Stimulated activated CD4-positive, alpha-beta T cell treated with anti-CD3 and anti-CD28 coated beads, Interleukin-1b, Interleukin-23, amount 100 ng/mL, for 48 hours (primary cell): ENCODE data around the gene BIN1.

Experiments
- DNase-seq: peaks from one replicate; pipeline ENCODE4 v3.0.0-alpha.2; 2020

BIN1 gene

DNA sequence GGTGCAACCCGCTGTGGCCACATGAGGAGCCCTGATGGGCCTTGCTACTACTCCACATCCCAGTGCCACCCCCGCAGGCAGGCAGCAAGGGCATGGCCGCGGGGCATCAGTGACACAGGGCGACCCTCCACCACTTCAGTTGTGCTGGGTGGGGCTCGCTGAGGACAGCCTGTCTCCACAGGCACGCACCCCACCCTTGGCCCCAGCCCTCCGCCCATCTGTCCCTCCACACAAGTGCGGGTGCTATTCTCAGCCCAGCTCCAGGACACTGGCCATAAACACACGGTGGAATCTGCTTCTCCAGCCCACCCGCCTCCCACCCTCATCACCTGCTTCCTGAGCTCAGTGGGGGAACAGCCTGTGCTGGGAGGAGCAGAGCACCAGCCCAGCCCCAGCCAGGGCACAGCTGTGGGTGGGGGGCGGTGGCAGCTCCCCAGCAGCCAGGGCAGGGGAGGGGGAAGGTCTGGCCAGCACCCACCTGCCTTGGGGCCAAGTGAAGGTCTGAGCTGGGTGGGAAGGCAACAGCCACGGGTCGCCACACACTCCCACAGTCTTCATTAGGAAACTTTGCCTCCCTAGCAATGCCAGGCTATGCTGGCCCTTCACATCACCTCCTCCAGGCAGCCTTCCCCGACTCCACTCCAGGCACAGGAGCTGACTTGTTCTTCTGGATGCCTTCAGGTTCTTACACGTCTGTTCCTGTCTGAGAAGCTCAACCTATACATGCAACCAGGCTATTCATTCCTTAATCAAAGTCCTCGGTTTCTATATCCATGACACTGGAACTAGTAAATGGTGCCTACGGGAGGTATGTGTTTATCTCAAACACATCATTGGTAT lies 16.5 kb downstream of the BIN1 start:
- DNase-seq: no peak

DNA sequence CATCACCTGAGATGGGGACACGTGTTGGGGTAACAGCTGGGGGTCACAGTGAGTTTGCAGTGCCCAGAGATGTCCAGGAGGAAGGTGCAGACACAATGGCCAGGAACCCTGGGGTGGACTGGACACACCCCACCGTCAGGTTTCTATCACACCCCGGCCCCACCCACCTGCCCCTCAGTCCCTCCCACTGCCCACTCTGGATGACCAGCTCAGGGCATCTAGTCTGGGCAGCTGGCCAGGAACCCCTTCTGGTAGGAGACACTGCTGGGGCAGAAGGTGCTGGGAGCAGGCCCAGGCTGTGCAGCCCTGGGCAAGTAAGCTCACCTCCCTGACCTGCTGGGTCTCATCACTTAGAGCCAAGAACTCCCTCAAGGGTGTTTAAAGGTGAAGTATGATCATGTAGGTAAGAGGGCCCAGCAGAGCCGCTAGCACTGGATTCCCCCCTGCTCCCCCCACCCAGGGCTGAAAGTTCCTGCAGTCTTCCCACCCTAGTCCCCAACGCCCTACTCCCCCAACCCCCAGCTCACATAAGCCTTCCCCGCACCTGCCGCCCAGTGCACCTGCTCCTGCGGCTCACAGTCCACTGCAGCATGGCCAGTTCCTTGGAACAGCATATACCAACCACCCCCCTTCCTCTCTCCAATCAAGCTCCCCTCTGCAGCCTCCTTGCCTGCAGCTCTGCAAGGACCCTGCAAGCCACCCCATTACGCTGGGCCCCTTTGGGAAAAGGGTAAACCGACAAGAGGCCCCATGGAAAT lies 17.3 kb downstream of the BIN1 start:
- DNase-seq: no peak

DNA sequence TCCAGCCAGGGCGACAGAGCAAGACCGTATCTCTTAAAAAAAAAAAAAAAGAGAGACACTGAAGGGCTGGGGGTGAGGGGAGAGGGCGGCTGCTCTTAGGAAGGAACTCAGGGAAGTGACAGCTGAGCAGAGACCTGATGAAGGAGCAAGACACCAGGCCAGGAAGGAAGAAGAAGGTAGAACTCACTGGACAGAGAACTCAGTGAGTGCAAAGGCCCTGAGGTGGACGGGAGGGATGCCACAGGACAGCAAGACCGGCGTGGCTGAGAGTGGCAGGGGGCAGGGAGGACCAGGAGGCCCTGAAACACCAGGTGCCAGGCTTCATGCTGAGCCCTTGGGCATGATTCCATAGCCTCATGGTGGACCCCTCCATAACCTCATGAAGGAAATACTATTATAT lies 18.2 kb downstream of the BIN1 start:
- no peak for DNase-seq

DNA sequence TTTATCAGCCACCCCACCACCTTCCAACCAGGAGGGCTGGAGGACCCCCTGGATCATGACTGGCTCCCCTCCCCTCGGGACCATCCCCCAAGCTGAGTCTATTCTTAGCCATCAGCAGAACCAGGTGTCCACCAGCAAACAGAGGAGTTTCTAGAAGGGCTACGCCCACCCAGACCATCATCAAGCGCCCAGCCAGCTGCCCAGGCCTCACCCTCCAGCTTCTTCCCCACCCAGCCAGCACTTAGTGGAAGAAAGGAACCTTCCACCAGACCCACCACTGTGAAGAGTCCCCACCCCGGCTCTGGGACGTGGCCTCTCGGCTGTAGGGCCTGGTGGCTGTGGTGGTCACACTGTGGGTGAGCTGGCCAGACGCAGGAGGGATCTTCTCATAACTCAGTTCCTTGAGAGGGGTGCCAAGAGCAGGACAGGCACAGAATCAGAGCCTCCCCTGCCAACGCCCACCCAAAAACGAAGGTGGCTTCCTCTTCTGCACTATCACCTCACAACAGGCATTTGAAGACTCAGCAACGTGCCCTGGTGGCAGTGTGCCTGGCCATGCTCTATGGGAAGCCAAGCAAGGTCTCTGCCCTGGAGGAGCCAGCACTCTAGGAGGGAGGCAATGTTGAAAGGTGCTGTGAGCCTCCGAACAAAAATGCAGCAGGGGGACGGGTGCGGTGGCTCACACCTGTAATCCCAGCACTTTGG lies 19.0 kb downstream of the BIN1 start:
- no peak for DNase-seq

DNA sequence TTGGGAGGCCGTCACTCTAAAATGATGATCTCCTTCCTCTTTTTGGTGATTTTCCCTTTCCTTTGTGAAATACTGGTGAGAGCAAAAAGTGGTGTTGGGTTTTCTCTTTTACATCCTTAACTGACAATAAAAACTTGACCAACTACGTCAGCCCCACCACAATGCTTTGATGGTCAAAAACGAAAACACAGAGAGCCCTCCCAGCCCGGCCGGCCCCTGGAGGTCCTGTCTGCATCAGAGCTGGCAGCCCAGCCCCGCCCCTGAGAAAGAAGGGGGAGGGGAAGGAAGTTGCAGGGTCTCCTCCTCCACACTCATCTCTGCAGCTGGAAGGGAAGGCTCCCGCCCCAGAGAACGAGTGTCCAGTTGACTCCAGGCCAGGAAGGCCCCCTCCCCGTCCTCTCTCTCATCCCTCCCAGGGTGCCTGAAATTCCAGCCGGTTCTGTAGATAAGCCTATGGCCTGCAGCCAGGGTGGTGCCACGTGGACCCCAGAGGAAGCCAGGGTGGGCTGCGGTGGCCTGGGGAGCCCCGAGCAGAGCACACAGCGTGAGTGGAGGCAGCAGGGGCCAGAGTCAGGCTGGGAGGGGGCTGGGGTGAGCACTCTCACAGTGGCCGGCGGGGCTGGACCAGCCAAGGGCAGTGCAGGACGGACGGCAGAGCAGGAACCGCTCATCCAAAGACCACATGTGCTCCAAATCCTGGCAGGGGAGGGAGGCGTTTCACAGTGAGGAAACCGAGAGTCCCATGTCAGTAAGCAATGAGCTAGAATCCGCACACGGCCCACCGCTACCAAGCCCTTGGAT lies 19.8 kb downstream of the BIN1 start:
- DNase-seq: no peak

DNA sequence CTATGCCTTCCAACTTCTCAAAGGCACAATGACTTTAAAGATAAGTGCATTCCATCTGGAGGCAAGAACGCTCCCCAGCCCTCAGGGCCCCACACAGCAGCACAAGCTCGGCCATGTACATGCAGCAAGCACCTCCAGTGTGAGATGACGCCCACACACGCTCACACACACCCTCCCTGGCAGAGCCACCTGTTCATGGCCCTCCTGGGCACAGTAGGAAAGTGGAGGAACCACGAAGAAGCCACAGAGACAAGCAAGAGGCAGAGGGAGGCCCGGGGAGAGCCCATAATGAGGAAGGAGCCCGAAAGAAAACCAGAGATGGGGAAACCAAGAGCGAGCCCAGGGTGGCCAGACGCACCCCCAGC lies 21.7 kb downstream of the BIN1 start:
- DNase-seq: peak; percentile 30

DNA sequence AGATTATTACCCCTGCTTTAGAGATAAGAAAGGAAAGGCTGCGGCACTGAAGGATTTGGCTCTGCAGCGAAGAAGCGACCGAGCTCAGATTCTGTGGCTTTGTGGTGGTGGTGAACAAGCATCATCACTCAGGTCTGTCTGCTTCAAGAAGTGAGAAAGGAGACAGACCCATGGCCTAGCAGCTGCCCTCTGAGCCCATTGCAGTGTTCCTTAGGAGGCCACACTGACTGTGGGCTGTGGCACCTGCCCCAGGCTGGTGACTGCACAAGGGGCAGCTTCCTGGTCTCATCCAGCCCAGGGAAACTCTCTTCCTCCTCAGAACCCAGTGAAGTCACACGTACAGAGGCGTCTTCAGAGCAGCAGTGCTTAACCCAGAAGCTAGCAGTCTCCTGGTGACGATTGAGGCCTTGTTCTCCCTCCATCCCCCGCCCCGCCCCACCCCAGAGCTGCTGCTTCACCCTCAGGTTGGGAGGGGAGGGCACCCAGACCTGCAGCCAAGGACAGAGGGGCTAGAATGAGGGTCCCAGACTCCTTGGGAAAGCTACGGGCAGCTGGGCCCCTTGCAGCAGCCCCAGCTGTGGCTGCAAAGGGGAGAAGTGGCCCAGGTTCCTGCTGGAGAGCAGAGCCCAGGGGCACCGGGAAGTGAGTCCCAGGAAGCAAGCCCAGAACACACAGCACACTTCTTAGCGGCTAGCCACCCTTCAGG lies 22.2 kb downstream of the BIN1 start:
- peak; percentile 35 for DNase-seq

DNA sequence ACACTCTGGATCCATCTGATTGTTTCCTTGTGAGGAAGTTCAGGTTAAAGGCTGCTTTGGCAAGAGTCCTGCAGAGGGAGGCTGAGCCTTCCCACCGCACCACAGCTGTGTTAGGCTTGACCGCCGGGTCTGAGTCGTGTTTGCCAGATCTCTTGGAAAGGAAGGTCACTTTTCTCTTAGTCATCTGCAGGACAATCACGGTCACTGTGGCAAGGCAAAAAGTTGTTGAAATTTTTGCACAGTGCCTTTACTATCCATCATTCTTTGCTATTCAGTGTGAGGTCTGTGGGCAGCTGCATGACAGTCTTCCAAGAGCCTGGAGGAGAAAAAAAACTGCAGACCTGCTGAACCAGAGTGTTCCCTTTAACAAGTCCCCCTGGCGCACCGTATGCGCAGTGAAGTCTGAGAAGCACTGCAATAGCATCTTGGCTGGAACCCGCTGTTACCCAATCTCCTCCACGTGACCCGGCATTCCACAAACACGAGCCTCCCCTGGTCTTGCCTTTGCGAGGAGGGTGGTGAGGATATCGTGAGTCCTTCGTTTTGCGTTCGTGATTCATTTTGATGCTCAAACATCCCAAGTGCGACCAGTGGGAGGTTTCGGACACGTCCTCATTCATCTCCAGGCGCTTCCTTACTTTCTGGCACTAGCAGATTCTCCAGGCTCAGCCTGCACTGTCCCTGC lies 23.0 kb downstream of the BIN1 start:
- no peak for DNase-seq

DNA sequence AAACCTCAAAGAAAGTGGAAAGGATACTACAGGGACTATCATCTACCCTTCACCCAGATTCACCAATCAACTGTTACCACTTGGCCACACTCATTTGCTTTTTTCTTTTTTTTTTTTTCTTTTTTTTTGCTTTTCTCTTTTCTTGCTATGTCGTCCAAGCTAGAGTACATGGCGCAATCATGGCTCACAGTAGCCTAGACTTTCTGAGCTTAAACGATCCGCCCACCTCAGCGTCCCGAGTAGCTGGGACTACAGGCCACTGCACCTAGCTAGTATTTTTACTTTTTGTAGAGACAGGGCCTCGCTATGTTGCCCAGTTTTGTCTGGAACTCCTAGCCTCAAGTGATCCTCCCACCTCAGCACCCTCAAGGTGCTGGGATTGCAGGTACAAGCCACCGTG lies 24.0 kb downstream of the BIN1 start:
- no peak for DNase-seq

DNA sequence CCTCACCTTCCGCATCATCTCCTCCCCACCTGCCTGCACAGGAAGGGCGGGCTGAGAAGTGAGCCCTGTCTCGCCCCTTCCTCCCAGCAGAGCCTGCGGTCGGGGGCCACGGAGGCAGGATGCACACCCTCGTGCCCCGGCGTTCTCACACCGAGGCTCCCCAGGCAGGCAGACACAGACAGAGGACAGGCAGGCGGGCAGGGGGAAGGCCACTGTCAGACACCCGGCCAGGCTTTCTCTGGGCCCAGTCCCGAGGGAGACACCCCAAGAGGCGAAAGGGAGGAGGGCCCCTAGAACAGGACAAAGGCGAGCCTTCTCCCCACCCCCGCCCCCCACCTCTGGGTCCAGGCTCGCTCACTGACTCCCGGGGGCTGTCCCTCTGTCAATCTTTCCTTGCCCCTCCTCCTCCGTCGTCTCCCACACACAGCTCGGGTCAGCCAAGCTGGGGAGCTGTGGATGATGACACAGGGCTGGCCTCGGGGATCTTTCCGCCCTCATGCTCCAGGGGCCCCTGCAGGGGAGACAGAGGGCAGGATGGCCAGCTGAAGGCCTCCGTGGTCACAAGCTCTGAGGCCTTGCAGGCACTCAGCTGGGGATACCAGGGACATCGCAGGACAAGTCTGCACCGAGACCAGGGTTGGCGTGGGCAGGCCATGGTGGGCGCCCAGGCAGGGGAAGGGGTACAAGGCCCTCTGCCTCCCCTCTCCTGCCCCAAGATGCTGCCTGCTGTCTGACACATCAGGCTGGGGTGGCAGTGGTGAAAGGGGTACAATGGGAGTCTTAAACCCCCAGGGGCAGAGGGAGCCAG lies 24.9 kb downstream of the BIN1 start:
- DNase-seq: peak; percentile 64

DNA sequence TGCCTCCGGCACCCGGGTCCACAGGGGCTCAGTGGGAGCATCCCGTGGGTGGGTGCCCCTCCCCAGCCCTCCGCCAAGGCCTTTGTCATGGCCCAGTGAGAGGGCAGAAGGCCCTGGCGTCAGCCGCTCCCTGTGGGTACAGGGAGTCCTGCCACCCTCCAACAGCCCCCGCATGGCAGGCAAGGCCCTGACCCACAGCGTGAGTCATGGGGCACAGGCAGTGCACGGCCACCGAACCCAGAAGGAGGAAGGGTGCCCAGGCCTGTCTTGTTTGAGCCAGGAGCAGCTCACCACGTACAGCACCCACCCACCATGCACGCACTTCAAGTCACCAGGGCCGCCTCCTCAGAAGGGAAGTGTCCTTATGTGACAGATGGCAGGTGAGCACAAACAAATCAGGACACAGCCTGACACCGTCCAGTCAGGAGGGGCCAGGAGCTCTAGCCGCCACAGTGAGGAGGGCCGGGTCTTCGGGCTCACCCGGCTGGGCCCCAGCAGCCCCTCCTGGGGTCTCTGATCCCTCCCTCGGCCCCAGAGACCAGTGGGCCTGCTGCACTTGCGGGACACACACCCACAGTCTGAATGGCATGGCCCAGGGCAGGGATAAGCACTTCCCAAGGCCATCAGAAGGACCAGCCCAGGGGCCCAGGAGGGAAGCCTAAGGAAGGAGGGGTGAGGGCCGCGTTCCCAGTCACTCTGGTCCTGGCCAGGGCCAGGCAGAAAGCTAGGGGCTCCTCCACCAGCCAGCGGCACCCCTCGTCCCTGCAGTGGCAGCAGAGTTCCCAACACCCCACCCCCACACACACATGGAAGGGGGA lies 25.8 kb downstream of the BIN1 start:
- DNase-seq: peak; percentile 65

DNA sequence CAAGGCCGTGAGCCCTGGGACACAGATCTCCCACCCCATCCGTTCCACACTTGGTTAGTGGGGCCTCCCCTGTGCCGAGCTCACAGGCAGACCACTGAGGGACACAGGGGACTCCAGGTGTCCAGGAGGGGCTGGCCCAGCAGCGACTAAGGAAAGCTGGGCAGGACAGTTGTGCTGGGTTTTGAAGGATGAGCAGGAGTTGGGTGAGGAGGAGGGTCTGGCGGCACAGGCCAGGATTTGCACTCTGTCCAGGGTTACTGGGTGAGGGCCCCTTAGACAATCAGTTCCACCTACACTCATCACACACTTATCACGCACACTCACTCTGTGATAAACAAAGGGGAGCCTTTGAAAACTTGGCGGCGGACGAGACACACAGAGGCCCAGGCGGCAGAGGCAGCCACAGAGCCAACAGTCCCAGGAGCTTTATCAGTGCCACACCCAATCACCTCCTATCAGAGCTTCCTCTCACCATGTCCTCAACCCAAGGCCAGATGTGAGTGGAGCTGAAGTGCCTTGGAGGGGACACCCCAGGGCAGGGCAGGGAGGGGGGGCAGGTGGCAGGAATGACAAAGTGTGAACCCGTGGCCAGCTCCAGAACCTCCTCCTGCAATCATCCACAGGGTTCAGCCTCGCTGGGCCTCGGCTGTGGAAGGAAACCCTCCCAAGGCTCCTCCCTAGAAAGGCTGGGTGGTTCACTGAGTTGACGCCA lies 26.6 kb downstream of the BIN1 start:
- peak; percentile 72 for DNase-seq

DNA sequence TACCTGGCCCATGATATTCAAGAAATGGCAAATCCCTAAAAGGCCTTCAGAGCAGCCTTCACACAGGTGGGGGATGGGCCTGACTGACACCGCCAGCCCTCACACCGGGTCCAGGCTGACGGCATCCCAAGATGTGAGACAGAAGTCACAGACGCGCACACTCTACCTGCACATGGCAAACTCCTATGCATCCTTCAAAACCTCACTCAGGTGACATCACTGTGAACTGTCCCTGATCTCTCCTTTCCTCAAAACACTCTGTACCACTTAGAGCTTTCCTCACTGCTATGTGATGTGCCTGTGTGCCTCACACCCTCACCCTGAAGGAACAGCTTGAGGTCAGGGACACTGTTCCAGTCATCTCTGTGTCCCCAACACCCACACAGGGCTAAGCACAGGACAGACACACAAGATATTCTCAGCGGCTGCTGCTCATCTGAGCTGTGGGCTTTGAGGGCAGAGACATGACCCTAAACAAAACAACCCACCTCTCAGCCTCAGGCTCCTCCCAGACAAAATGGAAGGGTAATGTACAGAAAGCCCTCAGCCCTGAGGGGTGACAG lies 27.5 kb downstream of the BIN1 start:
- DNase-seq: peak; percentile 32

DNA sequence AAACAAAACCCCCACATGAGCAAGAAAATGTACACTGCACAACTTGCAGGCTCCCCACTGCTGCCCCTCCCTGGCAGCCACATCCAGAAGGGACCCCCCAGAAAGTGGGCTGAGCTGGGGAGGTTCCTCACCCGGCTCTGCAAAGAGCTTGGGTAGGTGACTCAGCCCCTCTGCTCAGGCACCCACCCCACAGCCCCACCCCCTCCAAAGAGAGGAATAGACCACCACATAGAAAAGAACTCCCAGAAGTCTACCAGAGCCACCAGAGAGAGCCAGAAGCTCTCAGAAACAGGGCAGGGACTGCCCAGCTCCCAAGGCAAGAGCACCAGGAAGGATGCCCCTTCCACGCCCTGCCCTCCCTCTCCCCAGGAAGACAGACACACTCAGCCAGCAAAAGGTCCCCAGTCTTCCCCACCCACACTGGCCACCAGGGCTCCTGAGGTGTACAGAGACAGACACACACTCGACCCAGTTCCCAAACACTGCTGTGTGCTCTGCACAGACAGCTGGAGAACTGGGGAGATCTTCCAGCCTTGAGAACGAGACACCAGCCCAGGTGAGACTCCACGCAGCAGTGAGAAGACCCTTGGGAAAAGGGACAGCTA lies 28.2 kb downstream of the BIN1 start:
- DNase-seq: peak; percentile 20

DNA sequence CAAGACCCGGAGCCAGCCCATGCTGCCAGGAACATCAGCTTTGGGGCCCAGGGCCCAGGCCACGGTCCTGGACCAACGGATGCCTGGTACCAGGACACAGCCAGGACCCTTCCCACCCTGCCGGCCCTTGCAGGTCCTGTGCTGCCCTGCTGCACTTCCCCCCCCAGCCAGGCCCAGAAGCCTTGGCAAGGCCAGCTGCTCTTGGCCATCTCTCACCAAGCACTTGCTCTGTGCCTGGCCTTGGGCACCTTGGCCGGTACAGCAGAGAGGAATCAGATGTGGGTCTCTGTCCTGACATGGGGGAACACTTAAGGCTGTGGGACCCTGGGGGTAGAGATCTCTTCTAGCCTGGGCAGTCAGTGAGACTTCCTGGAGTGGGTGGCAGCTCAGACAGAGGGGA lies 28.9 kb downstream of the BIN1 start:
- DNase-seq: no peak

DNA sequence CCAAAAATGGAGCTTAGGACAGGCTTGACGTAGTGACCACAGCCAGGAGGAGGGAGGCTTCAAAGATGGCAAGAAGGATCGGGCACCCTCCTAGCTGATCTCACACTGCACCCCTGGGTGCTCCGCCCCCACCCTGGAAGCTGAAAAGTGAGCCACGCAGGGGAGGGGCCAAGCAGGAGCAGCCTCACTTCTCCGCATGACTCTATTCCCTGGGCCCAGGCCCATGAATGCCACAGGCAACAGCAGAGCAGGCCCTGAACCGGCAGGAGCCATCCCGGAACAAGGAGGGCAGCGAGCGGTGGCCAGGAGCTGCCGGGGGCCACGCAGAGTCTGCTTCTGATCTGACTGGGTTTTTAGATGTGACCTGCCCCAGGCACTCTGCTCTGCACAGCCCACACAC lies 30.0 kb downstream of the BIN1 start:
- no peak for DNase-seq

DNA sequence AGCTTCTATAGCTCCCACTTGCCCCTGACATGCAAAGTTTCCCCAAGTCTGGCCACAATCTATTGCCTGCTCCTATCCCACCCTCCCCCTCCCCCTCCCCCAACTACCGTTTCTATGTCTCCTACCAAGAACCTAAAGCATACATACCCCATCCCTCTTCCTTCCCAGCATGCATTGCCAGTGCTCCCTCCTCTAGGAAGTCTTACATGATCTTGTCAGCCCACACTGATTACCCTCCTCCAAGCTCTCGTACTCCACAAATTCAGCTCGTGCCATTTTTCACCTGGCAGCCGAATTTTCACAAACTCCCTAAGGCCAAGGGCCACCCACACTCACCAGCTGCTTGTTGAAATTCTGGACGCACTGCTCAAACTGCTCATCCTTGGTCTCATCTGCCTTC lies 30.7 kb downstream of the BIN1 start:
- DNase-seq: no peak

DNA sequence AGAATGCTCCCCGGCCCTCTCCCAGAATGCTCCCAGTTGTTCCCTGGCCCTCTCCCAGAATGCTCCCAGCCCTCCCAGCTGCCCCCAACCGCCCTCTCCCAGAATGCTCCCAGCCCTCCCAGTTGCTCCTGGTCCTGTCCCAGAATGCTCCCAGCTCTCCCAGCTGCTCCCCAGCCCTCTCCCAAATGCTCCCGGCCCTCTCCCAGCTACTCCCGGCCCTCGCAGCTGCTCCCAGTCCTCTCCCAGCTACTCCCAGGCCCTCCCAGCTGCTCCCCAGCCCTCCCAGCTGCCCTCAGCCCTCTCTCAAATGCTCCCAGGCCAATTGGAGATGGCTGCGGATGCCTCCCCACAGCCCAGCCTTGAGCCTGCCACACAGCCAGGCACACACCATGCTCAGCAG lies 31.1 kb downstream of the BIN1 start:
- DNase-seq: no peak
